GM12891 (cell line): ENCODE data around the gene CDK15. TPM values are rescaled to one million over a fixed set of nuclear protein-coding genes. Genes with fewer than 3 reads are reported as not detected.
"Not testable (repeated sequence)": the region's sequence is repeated elsewhere in the genome, so short reads cannot be mapped to it uniquely, and the experiment has no call there.

ENCODE experiments used
- DNase-seq: peaks from one replicate; pipeline ENCODE4 v3.0.0; 2011; ENCODE audit warnings: low spot score; ENCODE audit not compliant: insufficient read length
- FAIRE-seq: peaks from 2 replicates; lab custom pipeline; 2011; peaks lifted over from hg19 to GRCh38; lab: Jason Lieb, UNC
- PAX5 ChIP-seq: IDR thresholded peaks from 2 replicates; pipeline ENCODE4 v1.6.1; 2011; ENCODE audit warnings: low read length, moderate library complexity, mild to moderate bottlenecking; ENCODE audit not compliant: insufficient read depth, severe bottlenecking
- POLR2A ChIP-seq: IDR thresholded peaks from 2 replicates; pipeline ENCODE4 v1.6.1; 2011; ENCODE audit warnings: low read depth, low read length, control low read depth
- POLR2AphosphoS5 ChIP-seq: IDR thresholded peaks from 2 replicates; pipeline ENCODE4 v1.6.1; 2011; ENCODE audit warnings: low read depth, low read length, control low read depth
- POU2F2 ChIP-seq: IDR thresholded peaks from 2 replicates; pipeline ENCODE4 v1.6.1; 2011; ENCODE audit warnings: low read depth, mild to moderate bottlenecking, control low read depth, low read length, moderate library complexity
- SPI1 ChIP-seq: IDR thresholded peaks from 2 replicates; pipeline ENCODE4 v1.6.1; 2011; ENCODE audit warnings: low read depth, low read length, control low read depth
- TAF1 ChIP-seq: IDR thresholded peaks from 2 replicates; pipeline ENCODE4 v1.6.1; 2011; ENCODE audit warnings: low read depth, low read length, control low read depth
- polyA plus RNA-seq: library from polyadenylated mRNA; unstranded; fragments of >200 nt; gene quantifications from one replicate; pipeline ENCODE4 v1.2.1, GENCODE V29; 2012; ENCODE audit warnings: low read depth, missing spikeins, inconsistent platforms; ENCODE audit not compliant: missing spikeins

The CDK15 gene
- polyA plus RNA-seq, result 0.03 TPM

DNA sequence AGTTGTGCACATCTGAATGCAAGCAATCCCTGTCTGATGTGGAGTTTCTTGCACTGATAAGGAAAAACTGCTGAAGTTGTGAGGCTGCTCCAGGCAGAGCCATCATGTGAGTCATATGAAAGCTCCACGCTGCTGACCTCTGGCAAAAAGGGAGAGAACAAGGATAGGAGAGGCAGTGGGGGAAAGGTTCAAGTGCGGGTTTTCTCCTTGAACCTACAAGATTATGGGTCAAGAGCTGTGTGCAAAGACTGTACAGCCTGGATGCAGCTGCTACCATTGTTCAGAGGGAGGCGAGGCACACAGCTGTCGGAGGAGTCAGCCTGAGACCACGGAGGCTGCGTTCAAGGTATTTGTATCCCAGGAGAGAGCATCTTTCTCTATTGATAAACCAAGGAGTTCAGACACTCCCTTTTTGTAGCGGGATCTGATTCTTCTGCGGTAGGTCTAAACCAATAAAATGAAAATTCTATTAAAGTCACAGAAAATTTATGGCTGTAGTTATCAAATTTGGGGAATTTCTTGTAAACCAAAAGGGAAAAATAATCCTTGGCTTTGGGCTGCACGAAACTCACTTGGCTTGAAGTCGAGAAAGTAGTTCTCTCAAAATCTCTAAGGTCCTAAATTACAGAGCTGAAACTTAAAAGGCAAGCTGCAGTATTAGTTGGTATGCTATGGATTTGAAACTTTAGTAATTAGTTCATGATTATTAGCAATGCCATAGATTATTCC is at the start of gene CDK15:
Gene CDK15, plus strand, starts transcription at position 96 of the 729 bp plus-strand sequence. Its CDS starts 128 bp downstream, at position 224.
- DNase-seq (no peak), FAIRE-seq (no peak)
- TF ChIP-seq POLR2AphosphoS5, result no peak
- TF ChIP-seq POU2F2, result no peak
- no peak for TF ChIP-seq TAF1
- TF ChIP-seq POLR2A, result no peak
- TF ChIP-seq SPI1, result no peak
- no peak for TF ChIP-seq PAX5

- DNase-seq (no peak), FAIRE-seq (no peak)
- TF ChIP-seq TAF1 (no peak), SPI1 (no peak), POLR2AphosphoS5 (no peak), POLR2A (no peak), POU2F2 (no peak), PAX5 (no peak)
Observed at GRCh38 chr2:201758234-201758633, 48.1 kb upstream of the CDK15 start.

DNA sequence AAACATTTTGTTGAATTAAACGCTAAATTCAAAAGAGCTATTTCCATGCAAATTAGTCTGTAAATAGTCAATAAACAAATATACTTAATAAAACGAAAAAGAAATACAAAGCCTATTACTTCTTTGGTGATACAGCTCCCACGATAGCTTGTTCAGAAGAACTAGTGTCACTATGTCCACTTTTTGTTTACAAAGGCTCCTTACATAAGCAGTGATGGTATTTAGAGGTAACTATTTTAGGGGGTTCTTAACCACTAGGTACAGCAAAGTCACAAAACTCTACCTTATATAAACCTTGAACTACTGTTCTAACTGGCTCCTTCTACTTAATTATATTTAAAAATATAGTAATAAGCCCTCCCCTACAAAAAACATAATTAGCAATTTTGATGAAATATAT is 47.5 kb upstream of the CDK15 start:
- TF ChIP-seq POLR2AphosphoS5, result no peak
- no peak for TF ChIP-seq TAF1
- TF ChIP-seq POU2F2, result no peak
- TF ChIP-seq SPI1, result no peak
- no peak for TF ChIP-seq POLR2A
- no peak for TF ChIP-seq PAX5
- no peak for FAIRE-seq
- DNase-seq, result no peak

GRCh38 chr2:201759567-201759966 is 46.8 kb upstream of the CDK15 start:
- FAIRE-seq, result no peak
- DNase-seq, result no peak
- TF ChIP-seq TAF1, result no peak
- TF ChIP-seq PAX5, result no peak
- no peak for TF ChIP-seq POU2F2
- TF ChIP-seq POLR2AphosphoS5, result no peak
- no peak for TF ChIP-seq SPI1
- no peak for TF ChIP-seq POLR2A

- TF ChIP-seq POLR2A (no peak), POU2F2 (no peak), TAF1 (no peak), POLR2AphosphoS5 (no peak), SPI1 (no peak), PAX5 (no peak)
- no peak for DNase-seq
- FAIRE-seq, result no peak
Observed at GRCh38 chr2:201761101-201761500, 45.2 kb upstream of the CDK15 start.

- not testable (repeated sequence) for FAIRE-seq
Observed at GRCh38 chr2:201764469-201764868, 41.9 kb upstream of the CDK15 start.

DNA sequence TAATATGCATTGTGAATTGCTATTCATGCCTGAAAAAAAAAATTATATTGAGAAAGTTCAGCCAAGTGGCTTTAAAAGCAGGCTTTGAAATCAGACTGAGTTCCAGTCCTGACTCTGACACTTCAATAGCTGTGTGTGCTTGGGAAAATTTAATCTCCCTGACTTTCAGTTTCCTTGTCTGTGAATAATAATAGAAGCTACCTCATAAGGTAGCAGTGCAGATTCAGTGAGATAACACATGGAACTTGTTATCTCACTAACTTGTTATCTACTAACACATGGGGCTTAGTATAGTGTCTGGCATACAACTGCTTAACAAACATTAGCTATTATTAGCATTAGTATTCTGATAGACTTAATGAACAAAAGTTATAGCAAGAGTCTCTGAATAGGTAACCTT is 40.5 kb upstream of the CDK15 start:
- no peak for TF ChIP-seq POU2F2
- TF ChIP-seq TAF1, result no peak
- TF ChIP-seq PAX5, result no peak
- no peak for TF ChIP-seq SPI1
- TF ChIP-seq POLR2A, result no peak
- TF ChIP-seq POLR2AphosphoS5, result no peak
- FAIRE-seq (no peak), DNase-seq (no peak)

More at GRCh38 chr2:201764469-201764868, 41.9 kb upstream of the CDK15 start:
- not testable (repeated sequence) for DNase-seq

- no peak for FAIRE-seq
- DNase-seq, result no peak
- TF ChIP-seq POLR2A, result no peak
- no peak for TF ChIP-seq POU2F2
- no peak for TF ChIP-seq POLR2AphosphoS5
Observed at GRCh38 chr2:201768918-201769317, 37.4 kb upstream of the CDK15 start.

DNA sequence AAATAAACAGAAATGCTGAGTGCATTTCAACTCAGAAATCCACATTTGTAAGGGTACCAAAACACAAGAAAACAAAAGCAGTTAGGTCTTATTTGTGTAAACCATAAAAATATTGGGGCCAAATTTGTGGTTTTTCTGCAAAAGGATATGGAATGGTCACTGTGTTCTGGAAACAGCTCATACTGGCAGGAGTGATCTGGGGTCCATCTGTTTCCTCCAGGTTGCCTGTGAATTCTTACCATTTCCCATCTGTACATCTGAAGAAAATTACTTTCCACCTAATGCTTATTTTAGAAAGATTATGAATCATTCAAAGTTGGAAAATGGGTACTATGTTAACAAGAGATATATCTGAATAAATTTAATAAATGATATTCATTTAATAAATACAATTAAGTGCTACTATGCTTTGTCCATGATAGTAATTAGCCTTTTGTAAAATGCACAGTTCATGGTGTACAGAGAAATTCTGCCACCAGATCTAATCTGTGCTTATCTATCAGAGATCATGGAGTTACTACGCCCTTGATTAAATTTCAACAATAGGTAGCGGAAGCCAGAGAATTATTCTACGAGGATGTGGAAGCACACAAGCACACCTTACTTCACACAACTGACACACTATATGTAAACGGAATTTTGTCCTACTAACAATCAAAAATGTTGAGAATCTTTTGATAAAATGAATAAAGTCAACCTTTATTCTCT is 36.5 kb upstream of the CDK15 start:
- FAIRE-seq (no peak), DNase-seq (no peak)
- TF ChIP-seq SPI1 (no peak), TAF1 (no peak), PAX5 (no peak), POU2F2 (no peak), POLR2AphosphoS5 (no peak)

DNA sequence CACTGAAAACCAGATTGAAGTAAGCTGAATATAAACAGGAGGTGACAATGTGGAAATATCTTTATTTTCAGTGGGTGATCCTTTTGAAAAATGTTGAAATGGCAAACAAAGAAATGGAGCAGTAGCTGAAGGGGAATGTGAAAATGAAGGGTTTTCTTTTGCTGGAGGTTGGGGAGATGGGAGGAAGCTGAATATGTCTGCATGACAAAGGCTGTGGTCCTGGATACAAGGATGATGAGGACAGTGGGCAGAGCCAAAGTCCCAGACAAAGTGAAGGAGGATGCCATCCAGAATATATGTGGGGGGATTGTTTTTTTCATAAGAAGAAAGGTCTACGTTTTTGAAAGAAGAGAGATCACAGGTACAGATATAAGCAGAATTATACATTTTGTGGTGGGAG is 32.3 kb upstream of the CDK15 start:
- DNase-seq (no peak), FAIRE-seq (no peak)
- TF ChIP-seq POU2F2 (no peak), TAF1 (no peak), POLR2A (no peak), PAX5 (no peak), SPI1 (no peak), POLR2AphosphoS5 (no peak)
